GM19240 (cell line): ENCODE measurements around the gene ROR1.

Experiments
- DNase-seq: peaks from one replicate; pipeline ENCODE4 v3.0.0; 2011; ENCODE audit warnings: low spot score; ENCODE audit not compliant: insufficient read length

The ROR1 gene

GRCh38 chr1:63967901-63968300 lies 194.1 kb downstream of the ROR1 start:
- no peak for DNase-seq

DNA sequence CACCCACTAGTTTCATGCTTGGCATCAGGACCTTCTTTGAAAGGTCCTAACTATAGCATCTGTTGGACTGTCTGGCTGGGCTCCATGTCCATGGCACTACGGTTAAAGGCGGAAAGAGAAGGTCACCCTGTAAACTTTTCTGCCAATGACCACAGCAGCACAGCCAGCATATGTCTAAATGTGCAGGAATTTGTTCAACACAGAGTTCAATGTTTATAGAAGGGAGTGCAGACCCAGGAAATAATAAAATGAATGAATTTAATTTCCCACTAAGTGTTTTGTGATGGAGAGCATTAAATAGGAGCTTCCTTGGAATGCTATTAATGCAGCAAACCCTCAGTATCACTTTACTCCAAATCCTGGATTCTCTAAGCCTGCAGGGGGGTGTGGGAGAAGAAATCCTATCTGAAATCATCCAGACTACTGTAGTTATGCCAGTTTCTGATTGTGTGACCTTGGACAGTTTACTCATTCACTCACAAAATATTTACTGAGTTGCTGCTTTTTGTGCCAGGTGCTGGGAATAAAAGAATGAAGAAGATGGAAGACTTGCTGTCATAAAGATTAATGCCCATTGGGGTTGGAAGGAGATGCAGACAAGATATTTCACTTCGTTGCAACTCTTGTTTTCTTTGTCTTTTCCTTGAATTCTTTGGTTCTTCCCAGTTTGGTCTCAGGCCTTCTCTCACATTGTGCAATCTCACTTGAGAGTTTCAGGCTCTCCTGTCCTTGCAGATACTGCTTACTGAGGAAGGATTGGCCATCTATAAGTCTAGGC lies 195.0 kb downstream of the ROR1 start:
- DNase-seq: no peak

DNA sequence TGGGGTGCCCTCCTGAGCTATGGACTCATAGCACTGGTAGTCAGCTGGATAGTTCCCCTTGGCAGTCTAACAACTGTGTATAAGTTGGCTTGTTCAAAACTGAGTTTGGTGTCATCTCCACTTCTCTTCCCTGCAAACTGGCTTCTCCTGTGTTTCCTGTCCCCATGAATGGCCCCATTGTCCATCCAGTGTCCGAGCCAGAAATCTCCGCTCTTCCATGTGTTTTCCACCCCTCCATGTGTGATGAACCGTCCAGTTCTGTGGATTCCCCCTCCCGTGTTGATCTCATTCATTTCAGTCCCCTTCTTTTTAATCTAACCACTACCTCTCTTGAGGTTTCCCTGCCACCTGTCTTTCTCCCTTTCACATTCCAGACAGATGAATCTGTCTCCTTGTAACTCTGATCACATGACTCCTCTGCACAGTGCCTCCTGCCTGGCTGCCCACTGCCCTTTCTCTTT lies 195.7 kb downstream of the ROR1 start:
- no peak for DNase-seq

- DNase-seq: no peak
These were observed 197.7 kb downstream of the ROR1 start for GRCh38 chr1:63971557-63971956.

DNA sequence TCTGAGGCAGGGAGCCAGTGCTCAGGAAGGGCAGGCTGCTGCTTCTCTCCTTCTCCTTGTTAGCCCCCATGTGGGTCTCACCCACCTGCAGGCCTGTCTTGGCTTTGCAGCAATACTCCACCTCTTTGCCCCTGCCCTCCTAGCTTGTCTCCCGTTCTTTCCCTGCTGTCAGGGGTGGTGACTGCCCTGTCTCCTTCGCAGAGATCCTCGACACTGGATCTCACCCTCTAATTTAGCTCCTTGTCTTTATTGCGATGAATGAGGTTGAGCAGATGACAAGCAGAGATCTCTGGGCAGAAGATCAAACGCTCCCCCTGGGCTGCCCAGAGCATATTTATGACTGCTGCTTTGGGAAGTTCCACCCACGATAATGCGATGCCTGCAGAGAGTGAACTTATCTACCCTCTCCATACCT lies 199.2 kb downstream of the ROR1 start:
- no peak for DNase-seq

- no peak for DNase-seq
These were observed 201.1 kb downstream of the ROR1 start for GRCh38 chr1:63974966-63975365.

GRCh38 chr1:63975481-63975880 lies 201.7 kb downstream of the ROR1 start:
- no peak for DNase-seq

DNA sequence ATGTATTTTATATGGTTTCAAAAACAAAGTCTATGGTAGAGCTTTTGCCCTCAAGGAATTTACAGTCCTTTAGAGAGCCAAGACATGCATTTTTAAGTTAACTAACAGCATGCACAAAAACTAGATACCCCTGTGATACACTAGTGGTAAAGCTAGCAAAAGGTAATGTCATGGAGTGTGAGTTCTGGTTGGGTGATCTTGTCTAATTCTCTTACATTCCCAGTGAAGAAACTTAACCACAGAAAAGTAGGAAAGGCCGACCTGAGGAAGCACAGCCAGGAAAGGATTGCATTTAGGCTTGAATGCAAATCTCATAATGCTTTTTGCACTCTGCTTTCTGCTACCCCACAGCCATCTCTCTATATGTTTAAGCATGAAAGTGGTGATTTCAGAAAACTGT lies 202.2 kb downstream of the ROR1 start:
- no peak for DNase-seq

DNA sequence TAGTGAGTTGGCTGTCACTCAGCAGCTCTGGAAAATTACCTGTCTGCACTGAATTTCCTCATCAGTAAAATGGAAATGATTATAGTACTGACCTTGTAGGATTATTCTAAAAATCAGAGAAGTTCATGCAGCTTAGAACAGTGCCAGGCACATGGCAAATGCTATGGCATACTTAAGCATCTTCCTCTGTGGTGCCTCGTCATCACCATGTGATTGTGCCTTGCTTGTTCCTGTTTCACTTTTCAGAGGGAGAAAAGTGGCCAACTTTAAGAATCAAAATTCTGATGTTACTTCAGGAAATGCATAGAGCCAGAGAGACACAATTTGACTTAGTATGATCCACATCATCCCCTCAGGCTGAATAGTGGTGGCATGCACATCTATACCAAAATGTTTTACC lies 203.6 kb downstream of the ROR1 start:
- DNase-seq: no peak

- no peak for DNase-seq
These were observed 207.1 kb downstream of the ROR1 start for GRCh38 chr1:63980740-63981407.

DNA sequence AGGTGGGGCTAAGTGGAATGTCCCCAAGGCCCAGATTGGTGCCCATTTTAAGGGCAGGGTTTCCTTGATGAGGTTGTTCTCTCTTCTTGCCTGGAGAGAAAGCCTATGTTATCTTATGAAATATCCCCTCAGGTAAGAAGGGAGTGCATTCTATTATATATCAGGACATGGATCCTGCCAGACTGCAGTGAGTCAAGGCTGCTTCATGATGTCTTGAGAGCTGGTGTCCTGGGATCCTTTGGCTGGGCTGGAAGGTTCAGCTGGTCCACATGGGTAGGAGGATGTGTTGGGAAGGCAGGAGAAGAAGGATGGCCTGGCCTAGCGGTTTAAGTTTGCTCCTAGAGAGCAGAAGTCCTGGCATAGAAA lies 207.6 kb downstream of the ROR1 start:
- DNase-seq: no peak

DNA sequence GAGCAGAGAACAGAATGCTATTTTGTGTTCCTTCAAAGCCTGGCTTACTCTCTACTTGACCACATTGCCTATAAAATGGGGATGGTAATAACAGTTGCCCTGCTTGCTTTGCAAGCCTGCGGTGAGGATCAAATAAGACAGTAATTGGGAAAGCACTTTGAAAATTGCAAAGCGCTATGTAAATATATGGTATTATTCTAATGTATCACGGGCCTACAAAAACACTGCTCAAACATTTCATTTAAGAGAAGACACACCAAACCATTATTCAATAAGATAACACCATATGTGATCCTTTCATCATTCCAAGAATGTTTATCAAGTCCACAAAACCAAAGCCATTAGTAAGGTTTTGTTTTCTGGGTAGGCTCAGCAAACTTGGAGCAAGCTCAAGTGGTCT lies 208.4 kb downstream of the ROR1 start:
- no peak for DNase-seq

DNA sequence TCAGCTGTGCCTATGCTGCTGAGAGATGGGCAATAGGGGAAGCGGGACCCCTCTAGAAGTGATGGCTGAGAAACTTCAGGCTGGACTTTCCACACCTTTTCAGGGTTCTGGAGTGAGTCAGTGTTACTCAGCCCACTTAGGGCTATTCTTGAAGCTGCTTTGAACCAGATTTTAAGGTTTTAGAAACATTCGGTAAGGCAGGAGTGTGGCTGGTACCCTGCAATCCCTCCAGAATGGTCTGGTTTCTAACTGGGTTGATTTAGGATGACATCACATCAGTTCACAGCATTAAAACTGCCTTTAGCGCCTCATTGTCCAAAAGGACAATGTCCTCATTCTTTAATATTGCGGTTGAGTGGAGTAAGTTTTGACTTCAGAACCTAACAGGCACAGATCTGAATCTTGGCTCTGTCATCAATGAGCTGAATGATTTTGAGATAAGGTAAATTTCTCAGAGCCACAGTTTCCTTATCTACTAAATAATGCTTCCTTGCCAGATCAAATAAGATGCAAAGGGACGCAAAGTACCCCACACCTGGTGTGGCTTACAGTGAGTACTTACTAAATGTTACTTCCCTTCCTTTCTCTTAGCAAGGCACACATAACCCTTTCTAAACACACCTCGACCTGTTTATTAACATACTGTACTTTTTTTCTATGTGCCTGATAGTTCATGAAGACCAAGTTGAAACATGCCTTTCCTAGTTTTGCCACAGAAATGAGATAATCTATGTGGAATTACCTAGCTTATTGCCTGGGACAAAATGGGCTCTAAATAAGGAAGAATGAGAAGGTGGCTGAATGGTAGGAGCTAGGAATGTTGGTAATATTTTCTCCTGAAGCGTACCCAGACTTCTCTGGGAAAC lies 209.8 kb downstream of the ROR1 start:
- DNase-seq: no peak

DNA sequence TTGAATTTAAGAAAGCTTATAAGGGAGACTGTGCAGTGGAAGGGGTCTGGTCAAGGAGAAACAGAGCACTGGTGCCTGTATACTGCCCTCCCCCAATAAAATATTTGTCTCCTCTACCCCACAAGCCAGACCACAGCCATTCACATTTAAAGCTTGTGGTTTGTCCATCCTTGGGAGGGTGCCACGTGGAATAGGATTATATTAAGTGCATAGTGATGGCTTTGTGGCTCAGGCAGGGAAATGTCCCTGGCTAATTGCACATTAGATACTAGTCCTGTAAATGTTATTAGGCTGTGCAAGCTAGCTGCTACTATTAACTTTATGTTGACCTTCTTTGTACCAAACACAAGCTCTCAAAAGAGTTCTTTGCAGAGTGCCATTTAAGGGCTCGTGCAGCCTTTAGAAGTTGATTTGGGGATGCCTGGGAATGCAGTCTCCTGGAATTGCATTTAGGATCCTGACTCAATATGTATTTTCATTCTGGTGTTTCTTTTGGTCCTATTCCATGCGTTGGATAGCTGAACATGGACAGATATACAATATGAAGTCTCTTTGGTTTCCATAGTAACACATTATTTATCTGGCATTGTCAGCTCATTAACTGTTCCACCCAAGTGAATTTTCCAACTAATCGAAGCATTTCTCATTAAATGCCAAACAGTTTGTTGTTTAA lies 210.6 kb downstream of the ROR1 start:
- no peak for DNase-seq

DNA sequence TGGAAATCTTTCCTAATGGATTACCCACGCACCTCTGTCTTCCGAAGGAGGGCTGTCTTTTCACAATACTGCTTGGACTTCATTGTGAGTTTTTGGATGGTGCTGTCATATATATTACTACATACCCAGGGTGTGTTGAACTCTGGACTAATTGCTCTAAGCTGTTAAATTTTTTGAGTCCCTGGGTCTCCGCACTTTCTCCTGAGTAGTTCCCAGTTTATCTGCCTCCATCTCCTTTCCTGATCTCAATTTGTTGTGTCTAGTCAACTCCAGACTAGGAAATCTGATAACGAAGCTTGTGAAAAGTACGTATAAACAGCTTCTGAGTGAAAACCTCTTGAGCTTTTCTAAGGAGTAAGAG lies 211.1 kb downstream of the ROR1 start:
- DNase-seq: no peak

DNA sequence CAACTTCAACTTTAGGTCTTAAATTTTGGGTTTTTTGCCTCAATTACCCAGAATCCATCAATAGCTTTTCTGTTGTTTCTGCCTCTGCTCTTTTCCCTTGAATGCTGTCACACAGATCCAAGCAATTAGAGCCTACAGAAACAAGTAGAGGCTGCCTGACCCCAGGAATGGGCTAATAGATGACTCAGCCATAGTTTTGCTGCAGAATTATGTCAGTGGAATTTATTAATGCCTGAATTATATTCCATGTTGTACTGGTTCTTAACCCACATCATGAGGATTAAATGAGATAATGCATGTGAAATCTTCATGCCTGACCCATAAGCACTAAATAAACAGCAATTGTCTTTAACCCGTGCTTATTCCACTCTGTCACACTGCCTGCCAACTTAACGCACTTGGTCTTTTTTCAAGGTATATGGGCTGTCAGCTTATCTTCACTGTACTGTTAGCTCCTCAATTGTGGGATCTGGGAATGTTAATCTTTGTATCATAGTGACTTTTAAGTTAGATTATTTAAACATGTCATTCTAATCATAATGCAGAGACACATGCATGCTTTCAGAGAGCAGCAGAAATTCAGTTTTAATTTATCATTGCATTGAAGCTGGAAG lies 213.3 kb downstream of the ROR1 start:
- no peak for DNase-seq

- DNase-seq: no peak
These were observed 213.8 kb downstream of the ROR1 start for GRCh38 chr1:63987628-63988024.

- DNase-seq: no peak
These were observed 215.1 kb downstream of the ROR1 start for GRCh38 chr1:63988941-63989340.

DNA sequence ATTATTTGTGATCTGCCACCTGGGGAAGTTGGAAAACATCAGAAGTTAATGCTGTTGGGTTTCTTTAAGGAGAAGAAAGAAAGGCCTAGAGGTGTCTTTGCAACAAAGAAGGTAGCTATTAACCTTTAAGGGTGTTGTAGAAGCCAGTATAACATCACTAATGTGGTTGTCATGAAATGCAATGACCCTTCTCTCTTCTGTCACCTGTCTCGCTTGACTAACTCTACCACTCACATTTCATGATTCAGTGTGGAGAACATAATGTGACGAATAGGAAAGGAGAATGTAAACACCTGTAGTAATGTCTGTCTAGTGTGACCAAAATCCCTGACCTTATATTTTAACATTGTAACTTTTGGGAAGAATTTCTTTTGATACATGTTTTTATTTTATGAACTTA lies 217.9 kb downstream of the ROR1 start:
- no peak for DNase-seq

GRCh38 chr1:64000021-64000420 lies 226.2 kb downstream of the ROR1 start:
- no peak for DNase-seq

DNA sequence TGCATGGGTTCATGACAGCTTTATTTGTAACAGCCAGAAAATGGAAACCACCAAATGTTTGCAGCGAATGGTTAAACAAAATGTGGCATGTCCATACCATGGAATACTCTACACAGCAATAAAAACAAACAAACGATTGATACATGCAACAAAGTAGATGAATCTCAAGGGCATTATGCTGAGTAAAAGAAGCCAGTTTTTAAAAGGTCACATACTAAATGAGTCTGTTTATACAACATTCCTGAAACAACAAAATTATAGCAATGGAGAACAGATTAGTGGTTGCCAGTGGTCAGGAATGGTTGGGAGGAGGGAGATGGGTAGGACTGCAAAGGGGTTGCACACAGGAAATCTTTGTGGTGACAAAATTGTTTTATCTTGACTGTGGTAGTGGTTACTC lies 227.2 kb downstream of the ROR1 start:
- no peak for DNase-seq
